H1 (cell line): Measurements from ENCODE around the gene TCEANC2. TPM values are rescaled to one million over a fixed set of nuclear protein-coding genes. Genes with fewer than 3 reads are reported as not detected.

ENCODE experiments used
- CTCF ChIA-PET: fragments of 300-600 bp; sonication (Branson Sonifier 250); formaldehyde crosslinking; loops from one replicate; lab custom pipeline; 2021; ENCODE audit not compliant: partially characterized antibody; lab: Charles Lee
- POLR2A ChIA-PET: fragments of 300-600 bp; sonication (Branson Sonifier 250); formaldehyde crosslinking; loops from one replicate; lab custom pipeline; 2021; ENCODE audit warnings: inconsistent platforms; ENCODE audit not compliant: partially characterized antibody; lab: Charles Lee
- DNase-seq, 2 experiments: peaks; one replicate each; pipeline versions ENCODE4 v3.0.0 to v3.0.0-alpha.2; 2010 to 2022; ENCODE audit warnings: low spot score in 2 of 2, low read depth in 1 of 2, mixed read lengths in 1 of 2
- FAIRE-seq: peaks from 2 replicates; lab custom pipeline; 2011; peaks lifted over from hg19 to GRCh38; lab: Jason Lieb, UNC
- H2AFZ ChIP-seq: 2 replicates; pipeline ENCODE4 v1.8.1; 2012; ENCODE audit warnings: low read length, inconsistent platforms
- H2AK5ac ChIP-seq: 2 replicates; pipeline ENCODE4 v1.6.1; 2013; ENCODE audit warnings: low read depth, low read length
- H2BK120ac ChIP-seq: replicated peaks from 2 replicates; pipeline ENCODE3; 2013; ENCODE audit warnings: low read depth, low read length, inconsistent platforms
- H2BK12ac ChIP-seq: 2 replicates; pipeline ENCODE4 v1.6.1; 2013; ENCODE audit warnings: low read depth, low read length
- H2BK15ac ChIP-seq: 2 replicates; pipeline ENCODE4 v1.6.1; 2013; ENCODE audit warnings: low read length
- H2BK20ac ChIP-seq: 2 replicates; pipeline ENCODE4 v1.6.1; 2013; ENCODE audit warnings: low read length
- H2BK5ac ChIP-seq: 2 replicates; pipeline ENCODE4 v1.6.1; 2013; ENCODE audit warnings: low read depth, low read length
- H3K14ac ChIP-seq: 2 replicates; pipeline ENCODE4 v1.6.1; 2013; ENCODE audit warnings: inconsistent platforms; ENCODE audit not compliant: insufficient read length
- H3K18ac ChIP-seq: 2 replicates; pipeline ENCODE4 v1.6.1; 2013; ENCODE audit warnings: low read length; ENCODE audit errors: extremely low read depth
- H3K23ac ChIP-seq: 2 replicates; pipeline ENCODE4 v1.6.1; 2013; ENCODE audit warnings: inconsistent platforms; ENCODE audit not compliant: insufficient read length
- H3K23me2 ChIP-seq: 2 replicates; pipeline ENCODE4 v1.6.1; 2013; ENCODE audit warnings: low read depth, low read length
- H3K27ac ChIP-seq: 2 replicates; pipeline ENCODE4 v1.6.1; 2011; ENCODE audit warnings: low read depth, low read length, inconsistent platforms
- H3K27me3 ChIP-seq, 4 experiments: replicated peaks in 1 of 4; 1 replicate in 1 of 4; 2 replicates in 3 of 4; pipeline versions ENCODE4 v1.6.1 to v1.8.1; 2011 to 2013; ENCODE audit warnings: low read length in 3 of 4, mild to moderate bottlenecking in 3 of 4, inconsistent platforms in 2 of 4, mixed read lengths in 2 of 4, moderate library complexity in 1 of 4; ENCODE audit not compliant: control insufficient read depth in 3 of 4, insufficient read depth in 3 of 4; ENCODE audit errors: extremely low read depth in 1 of 4
- H3K36me3 ChIP-seq, 4 experiments: 2 replicates each; pipeline versions ENCODE4 v1.6.1 to v1.8.1; 2011 to 2013; ENCODE audit warnings: mild to moderate bottlenecking in 4 of 4, low read length in 3 of 4, moderate library complexity in 2 of 4, control low read depth in 1 of 4, inconsistent platforms in 1 of 4; ENCODE audit not compliant: insufficient read depth in 4 of 4, control insufficient read depth in 2 of 4
- H3K4ac ChIP-seq: replicated peaks from 2 replicates; pipeline ENCODE3; 2013; ENCODE audit warnings: low read length, low read depth, mixed read lengths, inconsistent platforms; ENCODE audit not compliant: insufficient read length
- H3K4me1 ChIP-seq, 4 experiments: replicated peaks in 1 of 4; 1 replicate in 1 of 4; 2 replicates in 3 of 4; pipeline versions ENCODE4 v1.6.1 to v1.8.1; 2011 to 2013; ENCODE audit warnings: low read length in 3 of 4, inconsistent platforms in 2 of 4, mixed read lengths in 1 of 4; ENCODE audit not compliant: insufficient read depth in 4 of 4, control insufficient read depth in 3 of 4
- H3K4me2 ChIP-seq, 2 experiments: 2 replicates each; pipeline versions ENCODE4 v1.6.1 to v1.8.1; 2011 to 2013; ENCODE audit warnings: low read depth in 2 of 2, low read length in 2 of 2, control low read depth in 1 of 2, inconsistent platforms in 1 of 2, mild to moderate bottlenecking in 1 of 2; ENCODE audit not compliant: insufficient read depth in 1 of 2
- H3K4me3 ChIP-seq, 4 experiments: fragments of 200-600, 300-600 bp in 1 of 4; sonication (generic), shearing (Covaris generic), sonication (Bioruptor Twin) in 1 of 4; 2 replicates each; pipeline versions ENCODE4 v1.5.1 to v1.8.1; 2011 to 2016; ENCODE audit warnings: low read length in 4 of 4, low read depth in 3 of 4, control low read depth in 2 of 4, inconsistent platforms in 2 of 4, mild to moderate bottlenecking in 2 of 4, mixed read lengths in 1 of 4, moderate library complexity in 1 of 4; ENCODE audit not compliant: insufficient read depth in 2 of 4; ENCODE audit errors: extremely low read depth in 1 of 4
- H3K56ac ChIP-seq: replicated peaks from 2 replicates; pipeline ENCODE3; 2013; ENCODE audit warnings: low read depth, mild to moderate bottlenecking, mixed read lengths, low read length, inconsistent platforms; ENCODE audit not compliant: insufficient read length
- H3K79me1 ChIP-seq: 2 replicates; pipeline ENCODE4 v1.6.1; 2013; ENCODE audit warnings: low read depth, low read length, control low read depth
- H3K79me2 ChIP-seq, 2 experiments: 2 replicates each; pipeline versions ENCODE4 v1.6.1 to v1.8.1; 2012 to 2013; ENCODE audit warnings: low read length in 2 of 2, mild to moderate bottlenecking in 2 of 2, inconsistent platforms in 1 of 2; ENCODE audit not compliant: insufficient read depth in 2 of 2, control insufficient read depth in 1 of 2
- H3K9ac ChIP-seq, 4 experiments: replicated peaks in 1 of 4; 1 replicate in 1 of 4; 2 replicates in 3 of 4; pipeline versions ENCODE4 v1.6.1 to v1.8.1; 2011 to 2013; ENCODE audit warnings: low read depth in 3 of 4, low read length in 3 of 4, control low read depth in 2 of 4, mild to moderate bottlenecking in 2 of 4, moderate library complexity in 2 of 4, inconsistent platforms in 1 of 4; ENCODE audit errors: extremely low read depth in 1 of 4
- H3K9me3 ChIP-seq, 2 experiments: 2 replicates each; pipeline versions ENCODE4 v1.6.1 to v1.8.1; 2012 to 2013; ENCODE audit warnings: mild to moderate bottlenecking in 2 of 2, moderate library complexity in 2 of 2, control low read depth in 1 of 2, inconsistent platforms in 1 of 2, low read depth in 1 of 2, low read length in 1 of 2, mixed read lengths in 1 of 2; ENCODE audit not compliant: insufficient read depth in 2 of 2
- H4K20me1 ChIP-seq, 2 experiments: replicated peaks in 1 of 2; 2 replicates each; pipeline versions ENCODE3 to v1.8.1; 2011 to 2013; ENCODE audit warnings: inconsistent platforms in 2 of 2, low read length in 2 of 2, mild to moderate bottlenecking in 1 of 2; ENCODE audit not compliant: insufficient read depth in 2 of 2, control insufficient read depth in 1 of 2
- H4K5ac ChIP-seq: 2 replicates; pipeline ENCODE4 v1.6.1; 2013; ENCODE audit warnings: low read length, low read depth, mixed read lengths, inconsistent platforms; ENCODE audit not compliant: insufficient read length
- H4K8ac ChIP-seq: 2 replicates; pipeline ENCODE4 v1.8.0; 2013; ENCODE audit warnings: mild to moderate bottlenecking, moderate library complexity, low read length, inconsistent platforms; ENCODE audit not compliant: insufficient read depth; ENCODE audit errors: extremely low read depth
- H4K91ac ChIP-seq: replicated peaks from 2 replicates; pipeline ENCODE3; 2013; ENCODE audit warnings: low read length, mixed read lengths, inconsistent platforms; ENCODE audit not compliant: insufficient read length
- SRF ChIP-seq: IDR thresholded peaks from 2 replicates; pipeline ENCODE4 v1.6.1; 2011; ENCODE audit warnings: mild to moderate bottlenecking, low read depth, low read length, moderate library complexity
- WGBS, 2 experiments: shearing (Covaris generic) in 1 of 2; methylation state at CpG; one replicate each; pipeline versions ENCODE4 v1.1.6 to v1.1.7; 2013 to 2015; ENCODE audit warnings: low lambda C conversion rate in 2 of 2, mixed read lengths in 2 of 2, inconsistent platforms in 1 of 2, low coverage in 1 of 2, missing lambda C conversion rate in 1 of 2; ENCODE audit not compliant: insufficient replicate concordance in 2 of 2, insufficient coverage in 1 of 2, insufficient read length in 1 of 2; ENCODE audit errors: extremely low coverage in 1 of 2, missing lambda C conversion rate in 1 of 2; 5-methylcytosine and 5-hydroxymethylcytosine counted together
- polyA plus RNA-seq, 7 experiments: library from polyadenylated mRNA; depleted of rRNA in 3 of 7; stranded (reverse) in 5 of 7; unstranded in 2 of 7; fragments of >200 nt in 5 of 7; fragments of 200-250 nt in 2 of 7; gene quantifications; 1 replicate in 5 of 7; 2 replicates in 1 of 7; 4 replicates in 1 of 7; pipeline versions ENCODE4 v1.2.1 to v1.2.3, GENCODE V29; 2011 to 2013; ENCODE audit warnings: missing spikeins in 2 of 7, mixed read lengths in 2 of 7
- total RNA-seq: library from RNA; stranded (reverse); fragmentation: NEBNext Ultra II Directional; extraction: Animal tissue kit (Norgen Biotek cat#: 25700); gene quantifications from 2 replicates; pipeline ENCODE4 v1.2.1, GENCODE V29; 2021

Gene TCEANC2
- total and polyA plus RNA-seq, 2 of the 8 experiments (the other 6 are each of a cell fraction or from before 2014, with no cell fraction given), result 4.2 to 8.2 TPM

- Histone ChIP-seq H3K9ac (no peak overlapping the region), H2BK12ac (no peak overlapping the region), H2AK5ac (no peak overlapping the region), H3K79me2 (no peaks in the 10 kb centered on the region), H3K36me3 (no peaks in the 10 kb centered on the region), H4K5ac (no peak overlapping the region), H3K18ac (no peak overlapping the region), H4K91ac (no peak overlapping the region), H3K4me3 (no peak overlapping the region), H2BK5ac (no peak overlapping the region), H3K4me2 (no peak overlapping the region), H3K4ac (no peak overlapping the region), H2BK15ac (no peak overlapping the region), H3K23ac (no peak overlapping the region), H3K56ac (no peak overlapping the region), H3K79me1 (no peaks in the 10 kb centered on the region), H3K9me3 (no peaks in the 10 kb centered on the region), H2AFZ (no peak overlapping the region), H4K8ac (no peak overlapping the region)
- CTCF ChIA-PET, result interaction anchor here (0.6 to 3.2 kb wide), 4 partner anchors 13 to 643 kb away, joined by 3 to 8 read pairs (median 6); no protein-coding TSS in a partner anchor
- FAIRE-seq (no peak), DNase-seq (no peak)
- POLR2A ChIA-PET, result interaction anchor here (0.8 kb wide), 1 partner anchor 391 kb away, joined by 3 read pairs; no protein-coding TSS in a partner anchor
- TF ChIP-seq SRF, result no peak
- TF ChIP-seq, all 59 proteins: peak for 0
- H3K27me3 ChIP-seq, result no peaks in the 10 kb centered on the region
- no peaks in the 10 kb centered on the region; a peak in 1 of 7 replicates for H3K4me1 ChIP-seq
- 84% methylated on average over 6 of the region's 6 CpGs; no CpG with 5 or more reads in 1 of the 2 experiments for WGBS, 2 experiments
- H2BK120ac ChIP-seq, result no peak overlapping the region
- no peak overlapping the region for H2BK20ac ChIP-seq
- no peak overlapping the region for H3K27ac ChIP-seq
- no peak overlapping the region for H3K14ac ChIP-seq
- H4K20me1 ChIP-seq, result no peaks in the 10 kb centered on the region
- H3K23me2 ChIP-seq, result no peaks in the 10 kb centered on the region
Measured at GRCh38 chr1:54099061-54099610, 45.7 kb downstream of the TCEANC2 start.
